Germinal center (tissue), 1 donor: ENCODE measurements around the gene SLC25A21.
A peak's percentile ranks its signal among the peaks of the same experiment; 100 is the strongest.
"Not testable (repeated sequence)": the region's sequence is repeated elsewhere in the genome, so short reads cannot be mapped to it uniquely, and the experiment has no call there.

Source experiments
- DNase-seq: peaks from one replicate; pipeline ENCODE4 v3.0.0; 2012; ENCODE audit warnings: mixed read lengths, low spot score

Gene SLC25A21

GRCh38 chr14:37172024-37172869, at the start of gene SLC25A21:
Gene SLC25A21, minus strand, starts transcription at chr14:37172606.
- DNase-seq = peak; percentile 1

- no peak for DNase-seq
These were observed 48.7 kb upstream of the SLC25A21 start for GRCh38 chr14:37221073-37221472.

GRCh38 chr14:37215345-37215744, 42.9 kb upstream of the SLC25A21 start:
- no peak for DNase-seq

GRCh38 chr14:37213016-37213415, 40.6 kb upstream of the SLC25A21 start:
- no peak for DNase-seq

- DNase-seq = no peak
These were observed 38.0 kb upstream of the SLC25A21 start for GRCh38 chr14:37210448-37210847.

GRCh38 chr14:37209617-37210016, 37.2 kb upstream of the SLC25A21 start:
- DNase-seq = not testable (repeated sequence)

- DNase-seq = not testable (repeated sequence)
These were observed 33.5 kb upstream of the SLC25A21 start for GRCh38 chr14:37205623-37206605.

- DNase-seq = no peak
These were observed 31.0 kb upstream of the SLC25A21 start for GRCh38 chr14:37203423-37203822.

- no peak for DNase-seq
These were observed 30.4 kb upstream of the SLC25A21 start for GRCh38 chr14:37202812-37203211.

GRCh38 chr14:37202265-37202664, 29.9 kb upstream of the SLC25A21 start:
- DNase-seq = no peak

- no peak for DNase-seq
These were observed 29.3 kb upstream of the SLC25A21 start for GRCh38 chr14:37201724-37202123.

- no peak for DNase-seq
These were observed 26.5 kb upstream of the SLC25A21 start for GRCh38 chr14:37198907-37199306.

- no peak for DNase-seq
These were observed 25.8 kb upstream of the SLC25A21 start for GRCh38 chr14:37198273-37198598.

GRCh38 chr14:37197421-37198272, 25.2 kb upstream of the SLC25A21 start, which contains the start of gene MIPOL1:
Gene MIPOL1, plus strand, starts transcription at chr14:37197937. Its CDS starts 49,952 bp downstream, at chr14:37247889.
- DNase-seq = peak; percentile 9

- no peak for DNase-seq
These were observed 24.4 kb upstream of the SLC25A21 start for GRCh38 chr14:37196604-37197420.

- no peak for DNase-seq
These were observed 22.9 kb upstream of the SLC25A21 start for GRCh38 chr14:37195327-37195726.

- no peak for DNase-seq
These were observed 22.3 kb upstream of the SLC25A21 start for GRCh38 chr14:37194698-37195097.

GRCh38 chr14:37189733-37190132, 17.3 kb upstream of the SLC25A21 start:
- DNase-seq = not testable (repeated sequence)

GRCh38 chr14:37187840-37188577, 15.6 kb upstream of the SLC25A21 start:
- DNase-seq = not testable (repeated sequence)

GRCh38 chr14:37187294-37187693, 14.9 kb upstream of the SLC25A21 start:
- DNase-seq = no peak
